K562 (cell line): Measurements from ENCODE around the gene REEP2.

Experiments used
- BRF2 ChIP-seq: IDR thresholded peaks from 3 replicates; pipeline ENCODE4 v1.6.1; 2011; ENCODE audit warnings: borderline replicate concordance, mild to moderate bottlenecking; ENCODE audit not compliant: insufficient read length, insufficient read depth
- CHD4 ChIP-seq: fragments of 200-600 bp; sonication (generic); IDR thresholded peaks from 3 replicates; pipeline ENCODE4 v1.6.1; 2012; ENCODE audit warnings: low read depth, mild to moderate bottlenecking, mixed read lengths, low read length, inconsistent platforms; ENCODE audit not compliant: insufficient read depth, insufficient replicate concordance, poor library complexity, severe bottlenecking
- CTCF ChIP-seq, 3 experiments: IDR thresholded peaks in 2 of 3; conservative IDR thresholded peaks in 1 of 3; 2 replicates each; pipeline ENCODE4 v1.5.1; 2011 to 2012; ENCODE audit warnings: low read length in 3 of 3, mild to moderate bottlenecking in 3 of 3, control low read depth in 2 of 3, improper control_type of control experiment in 1 of 3, inconsistent platforms in 1 of 3, low read depth in 1 of 3, mixed read lengths in 1 of 3, moderate library complexity in 1 of 3; ENCODE audit not compliant: insufficient read depth in 2 of 3
- EP300 ChIP-seq: IDR thresholded peaks from 2 replicates; pipeline ENCODE4 v1.6.1; 2012; ENCODE audit warnings: low read length, improper control_type of control experiment
- HOXB6 ChIP-seq: fragments of 250-450 bp; sonication (Bioruptor Pico); IDR thresholded peaks from 2 replicates; pipeline ENCODE4 v1.5.1; 2022; ENCODE audit warnings: mild to moderate bottlenecking, borderline replicate concordance
- KAT2B ChIP-seq: IDR thresholded peaks from one replicate; pipeline ENCODE4 v1.6.1; 2012; ENCODE audit warnings: low read depth, mild to moderate bottlenecking, control low read depth, inconsistent platforms, low read length, moderate library complexity
- KLF13 ChIP-seq: fragments of 450-650 bp; IDR thresholded peaks from 2 replicates; pipeline ENCODE4 v1.6.1; 2016; ENCODE audit warnings: missing genetic modification characterization, low read depth, mild to moderate bottlenecking, missing compliant biosample characterization, moderate library complexity, borderline replicate concordance
- POLR2A ChIP-seq: fragments of 450-650 bp; conservative IDR thresholded peaks from 2 replicates; pipeline ENCODE4 v1.6.1; 2016
- SREBF2 ChIP-seq: sonication (generic); formaldehyde crosslinking; IDR thresholded peaks from 2 replicates; pipeline ENCODE4 v1.4.0; 2020; ENCODE audit warnings: mild to moderate bottlenecking, missing genetic modification reagents
- ZNF224 ChIP-seq: sonication (generic); formaldehyde crosslinking; IDR thresholded peaks from 2 replicates; pipeline ENCODE4 v1.8.0; 2022; ENCODE audit warnings: mild to moderate bottlenecking, missing genetic modification reagents
- ZNF239 ChIP-seq: fragments of 250-450 bp; sonication (Bioruptor Pico); IDR thresholded peaks from 2 replicates; pipeline ENCODE4 v1.4.0; 2020; ENCODE audit warnings: mild to moderate bottlenecking

- no peak for TF ChIP-seq CTCF (IDR thresholded peaks at IDR 0.05 in 2 of 3, conservative IDR thresholded peaks at IDR 0.05 in 1 of 3; ENCODE audit: insufficient read depth in 2 of 3, low read depth in 1 of 3, low read length in 3 of 3)
- no peak for TF ChIP-seq HOXB6 (CRISPR knock-in tag)
- TF ChIP-seq POLR2A: no peak
- TF ChIP-seq ZNF224 (CRISPR knock-in tag): no peak
- no peak for TF ChIP-seq SREBF2 (CRISPR knock-in tag)
- no peak for TF ChIP-seq CHD4
- TF ChIP-seq KLF13 (tag): no peak
- no peak for TF ChIP-seq KAT2B
- no peak for TF ChIP-seq BRF2
- no peak for TF ChIP-seq EP300
- no peak for TF ChIP-seq ZNF239 (CRISPR knock-in tag)
Measured at GRCh38 chr5:138439477-138440158, 761 bp downstream of the REEP2 start.
